NT2/D1 (cell line): ENCODE measurements around the gene ARHGEF40.

Source experiments
- DNase-seq: peaks from one replicate; pipeline ENCODE4 v3.0.0-alpha.2; 2011; ENCODE audit warnings: low read depth, low spot score
- H3K27me3 ChIP-seq: 2 replicates; pipeline ENCODE4 v1.6.0; 2011; ENCODE audit warnings: mild to moderate bottlenecking; ENCODE audit not compliant: insufficient read length, insufficient read depth
- H3K36me3 ChIP-seq: 2 replicates; pipeline ENCODE4 v1.6.1; 2011; ENCODE audit warnings: mild to moderate bottlenecking, low read length, mixed read lengths; ENCODE audit not compliant: insufficient read depth, insufficient read length
- H3K4me1 ChIP-seq: 2 replicates; pipeline ENCODE4 v1.5.1; 2011; ENCODE audit not compliant: insufficient read depth, insufficient read length
- H3K4me3 ChIP-seq: 2 replicates; pipeline ENCODE4 v1.5.1; 2011; ENCODE audit warnings: low read depth; ENCODE audit not compliant: insufficient read length
- H3K9ac ChIP-seq: 2 replicates; pipeline ENCODE4 v1.6.0; 2011; ENCODE audit warnings: low read depth; ENCODE audit not compliant: insufficient read length
- H3K9me3 ChIP-seq: 2 replicates; pipeline ENCODE4 v1.5.1; 2011; ENCODE audit warnings: mild to moderate bottlenecking, low read length; ENCODE audit not compliant: insufficient read depth
- SUZ12 ChIP-seq: IDR thresholded peaks from 2 replicates; pipeline ENCODE4 v1.6.1; 2011; ENCODE audit not compliant: insufficient read length, insufficient read depth; ENCODE audit errors: extremely low read depth
- YY1 ChIP-seq: IDR thresholded peaks from 2 replicates; pipeline ENCODE4 v1.6.1; 2011; ENCODE audit not compliant: insufficient read length, insufficient read depth
- ZNF274 ChIP-seq: IDR thresholded peaks from 2 replicates; pipeline ENCODE4 v1.6.1; 2011; ENCODE audit warnings: mild to moderate bottlenecking, low read depth, low read length

ARHGEF40 gene

DNA sequence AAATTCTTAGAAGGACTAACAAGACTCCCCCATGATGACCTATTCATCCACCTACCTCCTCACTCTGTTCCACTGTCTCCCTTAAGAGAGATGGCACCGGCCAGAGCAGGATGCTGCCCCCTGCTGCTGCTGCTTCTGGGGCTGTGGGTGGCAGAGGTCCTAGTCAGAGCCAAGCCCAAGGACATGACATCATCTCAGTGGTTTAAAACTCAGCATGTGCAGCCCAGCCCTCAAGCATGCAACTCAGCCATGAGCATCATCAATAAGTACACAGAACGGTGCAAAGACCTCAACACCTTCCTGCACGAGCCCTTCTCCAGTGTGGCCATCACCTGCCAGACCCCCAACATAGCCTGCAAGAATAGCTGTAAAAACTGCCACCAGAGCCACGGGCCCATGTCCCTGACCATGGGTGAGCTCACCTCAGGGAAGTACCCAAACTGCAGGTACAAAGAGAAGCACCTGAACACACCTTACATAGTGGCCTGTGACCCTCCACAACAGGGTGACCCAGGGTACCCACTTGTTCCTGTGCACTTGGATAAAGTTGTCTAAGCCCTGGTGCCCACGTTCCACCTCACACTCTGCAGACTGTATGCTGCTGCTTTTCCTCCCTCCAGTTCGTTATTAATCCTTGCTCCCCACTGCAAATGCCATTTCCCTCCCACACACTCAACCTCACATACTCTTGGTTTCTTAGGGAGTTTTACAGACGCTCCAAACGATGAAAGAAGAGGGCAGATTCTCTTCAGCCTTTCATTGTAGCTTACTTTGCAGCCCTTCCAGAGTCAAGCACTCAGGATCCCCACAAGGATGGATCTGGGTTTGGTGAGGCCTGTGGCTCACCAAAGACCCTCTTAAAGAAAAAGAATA is 12.1 kb upstream of the ARHGEF40 start, which contains the start of gene RNASE8:
TSS of gene RNASE8 (plus strand) at position 20 of the 873 bp plus-strand sequence. CDS start at position 91, 71 bp downstream.
- no peaks in the 10 kb centered on the region for H3K27me3 ChIP-seq
- TF ChIP-seq SUZ12 (no peak), YY1 (no peak)
- no peak within 1 kb of the TSS for H3K9ac ChIP-seq
- H3K36me3 ChIP-seq = no peaks in the 10 kb centered on the region
- DNase-seq = no peak
- H3K4me3 ChIP-seq = no peak within 1 kb of the TSS
- H3K9me3 ChIP-seq = no peaks in the 10 kb centered on the region
- H3K4me1 ChIP-seq = no peaks in the 10 kb centered on the region

DNA sequence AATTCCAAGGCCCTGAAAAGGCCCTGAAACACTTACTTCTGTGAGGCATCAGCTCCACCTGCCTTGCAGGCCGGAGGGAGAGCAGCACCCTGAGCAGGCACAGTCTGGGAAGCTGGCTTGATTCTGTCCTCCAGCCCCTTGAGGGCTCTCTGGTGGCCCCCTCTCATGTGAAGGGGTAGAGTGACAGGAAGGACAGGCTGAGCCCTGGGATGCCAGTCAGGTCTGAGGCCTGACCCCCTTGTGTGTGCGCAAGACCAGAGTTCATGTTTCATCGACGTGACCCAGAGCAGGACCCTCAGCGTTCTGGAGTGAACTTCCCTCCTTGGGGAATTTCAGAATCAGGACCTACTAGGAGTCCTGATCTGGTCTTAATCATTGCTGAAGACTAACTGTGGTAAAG is 11.2 kb upstream of the ARHGEF40 start:
- TF ChIP-seq SUZ12 (no peak), YY1 (no peak), ZNF274 (no peak)
- Histone ChIP-seq H3K4me1 (no peaks in the 10 kb centered on the region), H3K9me3 (no peaks in the 10 kb centered on the region), H3K4me3 (no peak overlapping the region), H3K9ac (no peak overlapping the region), H3K36me3 (no peaks in the 10 kb centered on the region), H3K27me3 (no peaks in the 10 kb centered on the region)
- no peak for DNase-seq

DNA sequence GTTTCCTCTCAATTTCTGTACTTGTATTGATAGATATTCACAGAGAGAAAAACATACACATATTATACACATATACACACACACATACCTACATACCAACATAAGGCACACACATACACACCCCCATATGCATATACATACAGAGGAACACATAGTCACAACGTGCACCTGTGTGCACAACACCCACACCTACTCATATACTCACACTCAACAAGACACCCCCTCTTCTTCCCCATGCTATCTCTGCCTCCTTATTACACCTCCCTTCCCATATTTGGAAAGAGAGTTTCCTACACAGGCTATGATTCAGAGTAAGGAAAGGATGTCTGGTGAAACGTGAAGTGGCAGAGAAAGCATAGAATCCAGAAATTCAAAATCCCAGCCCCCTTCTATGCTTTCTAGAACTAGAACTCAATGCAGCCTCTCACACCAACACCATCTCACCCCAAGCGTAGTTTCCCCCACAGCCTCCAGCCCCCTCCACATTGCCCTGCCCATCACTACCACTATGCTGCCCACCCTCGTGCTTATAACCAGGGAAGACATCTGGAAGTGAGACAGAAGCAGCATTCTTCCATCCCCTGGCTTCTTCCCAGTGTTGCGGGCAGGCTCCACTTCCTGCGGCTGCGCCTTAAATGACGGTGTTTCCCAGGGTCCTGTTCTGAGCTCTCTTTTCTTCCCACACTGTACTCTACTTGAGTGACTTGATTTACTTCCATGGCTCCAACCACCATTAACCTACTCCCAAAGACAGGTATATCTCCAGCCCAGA is 10.1 kb upstream of the ARHGEF40 start:
- no peak overlapping the region for H3K4me3 ChIP-seq
- TF ChIP-seq SUZ12 (no peak), YY1 (no peak), ZNF274 (no peak)
- no peak overlapping the region for H3K9ac ChIP-seq
- no peaks in the 10 kb centered on the region for H3K9me3 ChIP-seq
- H3K36me3 ChIP-seq = no peaks in the 10 kb centered on the region
- no peak for DNase-seq
- H3K27me3 ChIP-seq = no peaks in the 10 kb centered on the region
- H3K4me1 ChIP-seq = no peaks in the 10 kb centered on the region

DNA sequence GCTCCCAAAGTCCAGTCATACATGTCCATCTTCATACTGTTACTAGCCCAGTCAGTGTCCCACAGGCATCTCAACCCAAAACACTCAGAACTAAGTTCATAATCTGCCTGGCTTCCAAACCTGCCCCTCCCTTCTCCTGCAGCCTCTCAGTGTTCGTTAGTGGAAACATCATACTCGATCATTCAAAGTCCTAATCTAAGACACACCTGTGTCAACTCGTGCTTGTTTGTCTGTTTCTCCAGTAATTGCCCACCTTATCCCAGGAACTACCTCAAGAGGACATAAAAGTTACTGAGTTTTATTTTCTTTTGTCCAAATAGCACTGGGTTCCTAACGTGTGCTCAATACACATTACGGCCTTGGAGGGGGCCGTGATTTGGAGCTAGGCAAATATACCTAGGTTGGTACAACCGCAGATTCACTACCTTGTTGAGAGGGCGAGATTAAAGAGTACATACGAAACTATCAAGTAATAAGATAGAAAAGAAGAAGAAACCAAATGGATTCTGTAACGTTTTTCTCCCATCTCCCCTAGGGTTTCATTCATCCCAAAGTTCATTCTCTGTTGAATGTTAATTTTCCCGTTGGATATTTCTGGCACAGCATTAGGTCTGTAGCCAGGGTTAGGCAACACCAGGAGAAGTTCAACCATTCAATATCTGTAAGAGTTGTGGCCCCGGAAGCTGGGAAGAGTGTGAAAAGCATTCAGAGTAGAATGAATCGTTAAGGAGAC is 9.3 kb upstream of the ARHGEF40 start:
- Histone ChIP-seq H3K4me3 (no peak overlapping the region), H3K4me1 (no peaks in the 10 kb centered on the region), H3K9ac (no peak overlapping the region), H3K9me3 (no peaks in the 10 kb centered on the region), H3K27me3 (no peaks in the 10 kb centered on the region), H3K36me3 (no peaks in the 10 kb centered on the region)
- DNase-seq = no peak
- TF ChIP-seq YY1 = no peak

DNA sequence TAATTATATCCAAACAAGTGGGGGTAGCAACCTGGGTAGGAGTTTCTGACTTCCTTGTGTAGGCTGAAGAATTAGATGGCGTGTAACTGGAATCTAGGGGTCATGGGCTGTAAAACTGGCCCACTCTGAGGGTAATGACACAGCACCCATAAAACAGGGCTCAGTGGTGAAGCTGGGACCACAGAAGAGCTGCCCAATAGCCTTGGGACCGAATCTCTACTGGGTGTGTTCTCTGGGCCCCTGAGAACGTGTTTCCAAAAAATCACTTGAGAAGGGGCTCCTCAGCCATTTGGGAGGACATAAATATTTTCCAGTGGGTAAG is 8.8 kb upstream of the ARHGEF40 start:
- Histone ChIP-seq H3K9me3 (no peaks in the 10 kb centered on the region), H3K9ac (no peak overlapping the region), H3K4me1 (no peaks in the 10 kb centered on the region), H3K27me3 (no peaks in the 10 kb centered on the region), H3K4me3 (no peak overlapping the region), H3K36me3 (no peaks in the 10 kb centered on the region)
- no peak for DNase-seq
- TF ChIP-seq SUZ12 (no peak), YY1 (no peak), ZNF274 (no peak)

DNA sequence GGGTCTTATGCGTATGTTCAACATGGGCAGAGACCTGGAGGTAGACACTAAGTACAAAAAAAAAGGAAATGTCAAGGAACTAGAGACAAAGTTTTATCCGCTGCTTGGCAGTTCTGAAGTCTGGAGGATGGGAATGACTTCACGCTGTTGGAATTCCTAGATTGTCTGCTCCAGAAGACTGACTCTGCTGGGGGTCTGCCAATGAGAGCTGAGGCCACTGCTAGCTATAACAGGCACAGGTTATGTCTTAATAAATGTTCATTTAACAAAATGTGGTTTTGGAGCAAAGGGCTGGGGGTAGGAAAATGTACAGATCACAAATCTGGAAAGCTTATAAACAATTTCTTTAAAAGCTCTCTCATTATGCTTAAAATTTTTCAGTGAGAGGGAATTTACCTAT is 6.6 kb upstream of the ARHGEF40 start:
- H3K4me1 ChIP-seq = no peaks in the 10 kb centered on the region
- no peak overlapping the region for H3K4me3 ChIP-seq
- no peak for DNase-seq
- H3K9ac ChIP-seq = no peak overlapping the region
- TF ChIP-seq ZNF274 (no peak), YY1 (no peak)
- no peaks in the 10 kb centered on the region for H3K36me3 ChIP-seq
- no peaks in the 10 kb centered on the region for H3K27me3 ChIP-seq
- no peaks in the 10 kb centered on the region for H3K9me3 ChIP-seq
